ENCODE results near the gene CPOX. TPM values are rescaled to one million over a fixed set of nuclear protein-coding genes. Genes with fewer than 3 reads are reported as not detected.

The CPOX gene
- total and polyA plus RNA-seq, 10 of the 15 experiments (the other 5 are each of a cell fraction or from before 2014, with no cell fraction given), result 40.7 to 72.6 (median 64.5) TPM

GRCh38 chr3:98564282-98565005 is 29.0 kb downstream of the CPOX start (continued):
- TF ChIP-seq TAF1 (IDR thresholded peaks at IDR 0.05; ENCODE audit: borderline replicate concordance, low read depth, low read length), result 0 out of 2 replicates have a peak, but pooled peaks have one; percentile 28
- no peak for TF ChIP-seq E2F8 (IDR thresholded peaks at IDR 0.05; ENCODE audit: low read depth, partially characterized antibody)
- no peak for TF ChIP-seq CEBPZ (IDR thresholded peaks at IDR 0.05; ENCODE audit: low read depth, low read length)
- TF ChIP-seq IKZF2 (IDR thresholded peaks at IDR 0.05), result no peak
- no peak for TF ChIP-seq ZBTB4 (CRISPR knock-in tag; IDR thresholded peaks at IDR 0.05)
- TF ChIP-seq TBL1XR1 (IDR thresholded peaks at IDR 0.05; ENCODE audit: low read depth, low read length), result peak; percentile 31; the same call in 1 of the 2 replicates
- no peak for TF ChIP-seq SUPT20H (IDR thresholded peaks at IDR 0.05; ENCODE audit: borderline replicate concordance, control insufficient read depth, low read depth, low read length)
- TF ChIP-seq KDM1A (IDR thresholded peaks at IDR 0.05; ENCODE audit: borderline replicate concordance), result no peak
- TF ChIP-seq PAX8 (IDR thresholded peaks at IDR 0.05), result no peak
- TF ChIP-seq BRCA1 (IDR thresholded peaks at IDR 0.05; ENCODE audit: low read depth, low read length), result no peak
- TF ChIP-seq BACH1 (IDR thresholded peaks at IDR 0.05; ENCODE audit: borderline replicate concordance), result 0 out of 2 replicates have a peak, but pooled peaks have one; percentile 18
- peak; percentile 13 for TF ChIP-seq SKIL (IDR thresholded peaks at IDR 0.05; ENCODE audit: low read depth, poor library complexity, severe bottlenecking)
- TF ChIP-seq ZNF217 (IDR thresholded peaks at IDR 0.05), result peak; percentile 58; the same call in 1 of the 2 replicates
- no peak for TF ChIP-seq CBFB (IDR thresholded peaks at IDR 0.05; ENCODE audit: low read depth)
- no peak for TF ChIP-seq USF2 (IDR thresholded peaks at IDR 0.05; ENCODE audit: borderline replicate concordance, low read depth, low read length)

Data from GM12878 (cell line).